Stimulated activated CD4-positive, alpha-beta T cell treated with anti-CD3 and anti-CD28 coated beads, Interleukin-4, amount 100 ng/mL, for 1 hour (primary cell): ENCODE measurements around the gene NBPF26.
"Not testable (repeated sequence)": the region's sequence is repeated elsewhere in the genome, so short reads cannot be mapped to it uniquely, and the experiment has no call there.

Experiments used
- DNase-seq: peaks from one replicate; pipeline ENCODE4 v3.0.0-alpha.2; 2020

The NBPF26 gene

DNA sequence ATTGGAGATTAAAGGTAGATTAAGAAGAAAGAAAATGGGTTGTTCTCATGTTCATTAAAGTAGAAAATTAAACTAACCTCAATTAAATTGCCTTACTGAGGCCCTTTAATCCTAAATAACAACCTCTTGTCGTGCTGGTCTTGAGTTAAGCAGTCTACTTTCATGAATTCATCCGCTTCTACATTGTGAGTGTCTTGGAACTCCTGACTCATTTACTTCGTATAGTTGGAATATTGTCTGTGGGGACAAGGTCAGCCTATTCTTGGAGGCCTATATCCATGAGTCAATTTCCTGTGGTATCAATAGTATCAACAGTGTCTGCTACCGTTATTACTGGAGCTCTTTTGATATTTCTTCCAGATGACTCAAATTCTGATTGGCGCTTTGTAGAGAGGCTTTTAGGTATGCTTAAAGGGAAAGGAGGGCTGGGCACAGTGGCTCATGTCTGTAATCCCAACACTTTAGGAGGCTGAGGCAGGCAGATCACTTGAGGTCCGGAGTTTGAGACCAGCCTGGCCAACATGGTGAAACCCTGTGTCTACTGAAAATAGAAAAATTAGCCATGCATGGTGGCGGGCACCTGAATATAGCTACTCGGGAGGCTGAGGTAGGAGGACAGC, 136.0 kb downstream of the NBPF26 start:
- not testable (repeated sequence) for DNase-seq

DNA sequence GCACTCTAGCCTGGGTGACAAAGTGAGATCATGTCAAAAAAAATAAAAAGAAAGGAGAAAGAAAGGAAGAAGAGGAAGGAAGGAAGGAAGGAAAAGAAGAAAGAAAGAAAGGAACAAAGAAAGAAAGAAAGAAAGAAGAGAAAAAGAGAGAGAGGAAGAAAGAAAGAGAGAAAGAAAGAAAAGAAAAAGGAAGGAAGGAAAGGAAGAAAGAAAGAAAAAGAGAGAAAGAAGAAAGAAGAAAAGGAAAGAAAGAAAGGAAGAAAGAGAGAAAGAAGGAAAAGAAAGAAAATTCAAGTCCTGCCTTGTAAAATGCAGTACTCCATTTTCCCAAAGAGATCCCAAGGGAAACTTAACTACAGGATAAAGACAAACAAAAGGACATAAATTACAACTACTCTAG, 154.5 kb downstream of the NBPF26 start:
- not testable (repeated sequence) for DNase-seq

DNA sequence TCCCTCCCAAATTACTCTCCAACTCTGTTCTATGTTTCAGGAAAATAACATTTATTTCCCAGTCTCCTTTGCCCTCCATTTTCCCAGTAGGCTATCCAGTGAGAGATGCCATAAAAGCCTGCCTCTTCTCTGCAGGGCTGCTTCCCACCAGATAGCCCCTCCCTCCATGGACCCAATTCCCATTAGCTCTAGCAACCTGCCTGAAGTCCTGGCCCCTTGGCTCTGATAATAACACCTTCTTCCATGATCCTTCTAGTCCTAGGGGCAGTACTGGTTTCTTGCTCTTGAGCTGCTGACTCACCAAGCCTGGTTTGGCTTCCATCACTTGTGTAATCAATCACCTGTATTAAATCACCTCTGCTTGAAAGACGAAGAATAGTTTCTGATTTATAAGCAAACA, 156.3 kb downstream of the NBPF26 start:
- DNase-seq = not testable (repeated sequence)

DNA sequence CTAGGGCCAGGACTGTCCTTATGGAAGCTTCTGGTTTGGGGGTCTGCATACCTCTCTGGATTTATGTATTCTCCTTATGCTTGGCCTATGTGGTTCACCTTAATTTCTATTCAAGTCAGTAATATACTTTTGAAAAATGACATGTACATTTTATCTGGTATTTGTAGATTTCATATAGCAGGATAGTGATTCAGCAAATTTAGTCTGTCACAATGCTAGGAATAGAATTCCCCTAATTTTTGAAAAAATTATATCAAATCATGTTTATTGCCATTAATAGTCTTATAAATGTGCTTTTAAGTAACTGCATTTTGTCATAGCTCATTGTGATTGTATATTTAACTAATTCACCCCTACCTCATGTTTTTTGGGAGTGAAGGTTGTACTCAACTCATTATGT, 158.2 kb downstream of the NBPF26 start:
- not testable (repeated sequence) for DNase-seq
